GM19397 (cell line): Measurements from ENCODE around the gene TIGAR.
A peak's percentile ranks its signal among the peaks of the same experiment; 100 is the strongest.

Experiments used
- ATAC-seq: cut with Tn5 transposase; IDR thresholded peaks from one replicate; pipeline ENCODE4 v1.9.1; 2021; ENCODE audit warnings: mild to moderate bottlenecking, moderate library complexity; ENCODE audit not compliant: unreplicated experiment

TIGAR gene

DNA sequence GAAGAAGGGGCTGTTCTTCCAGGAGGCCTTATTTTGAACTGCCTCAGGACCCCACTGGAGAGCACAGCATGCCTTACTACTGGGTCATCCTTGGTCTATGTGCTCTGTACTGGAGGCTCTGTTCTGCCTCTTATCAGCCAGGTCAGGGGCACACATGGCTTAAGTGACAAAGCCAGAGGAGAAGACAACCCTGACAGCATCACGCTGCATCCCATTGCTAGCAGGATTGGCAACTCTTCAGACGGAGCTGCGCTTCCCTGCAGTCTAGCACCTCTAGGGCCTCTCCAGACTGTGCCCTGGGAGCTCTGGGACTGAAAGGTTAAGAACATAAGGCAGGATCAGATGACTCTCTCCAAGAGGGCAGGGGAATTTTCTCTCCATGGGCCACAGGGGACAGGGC is 17.3 kb upstream of the TIGAR start:
- no peak for ATAC-seq

- no peak for ATAC-seq
Observed at GRCh38 chr12:4307593-4308333, 13.2 kb upstream of the TIGAR start.

- no peak for ATAC-seq
Observed at GRCh38 chr12:4308334-4308950, 12.6 kb upstream of the TIGAR start.

DNA sequence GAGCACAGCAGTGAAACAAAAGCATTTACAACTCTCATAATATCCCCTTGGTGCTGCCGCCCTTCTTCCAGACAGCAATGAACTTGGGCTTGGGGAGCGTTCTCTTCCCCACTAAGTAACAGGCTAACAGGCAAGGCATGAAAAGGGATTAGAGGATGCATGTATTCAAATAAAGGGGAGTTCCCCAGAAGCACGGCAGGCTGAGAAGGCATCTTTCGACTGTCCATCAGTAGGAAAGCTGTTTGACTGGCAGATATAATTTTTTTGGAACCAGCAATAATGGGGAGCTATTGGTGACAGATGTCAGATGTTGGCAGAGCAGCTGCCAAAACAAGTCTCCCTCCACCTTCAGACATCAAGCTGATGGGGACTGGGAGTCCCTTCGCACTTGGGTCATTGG is 9.2 kb upstream of the TIGAR start:
- ATAC-seq = no peak

GRCh38 chr12:4312251-4312650 is 8.8 kb upstream of the TIGAR start:
- no peak for ATAC-seq

- peak; percentile 44 for ATAC-seq
Observed at GRCh38 chr12:4320497-4320852, 538 bp upstream of the TIGAR start.

DNA sequence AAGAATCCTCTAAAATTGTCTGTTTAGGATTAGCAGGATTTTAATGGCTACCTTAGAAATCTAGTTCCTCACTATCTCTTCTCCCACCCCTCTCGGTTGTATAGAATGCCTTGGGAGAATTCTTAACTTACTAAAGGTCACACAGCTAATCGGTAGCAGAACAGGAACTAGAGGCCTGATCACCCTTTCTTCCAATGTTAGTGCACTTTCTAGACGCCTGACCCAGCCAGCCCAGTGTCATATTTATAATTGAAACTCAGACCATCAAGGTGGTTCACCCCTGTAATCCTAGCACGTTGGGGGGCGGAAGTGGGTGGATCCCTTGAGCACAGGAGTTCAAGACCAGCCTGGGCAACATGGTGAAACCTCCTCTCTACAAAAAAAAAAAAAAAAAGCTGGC is 1.7 kb downstream of the TIGAR start:
- no peak for ATAC-seq

GRCh38 chr12:4323396-4323795 is 2.4 kb downstream of the TIGAR start:
- ATAC-seq = no peak

DNA sequence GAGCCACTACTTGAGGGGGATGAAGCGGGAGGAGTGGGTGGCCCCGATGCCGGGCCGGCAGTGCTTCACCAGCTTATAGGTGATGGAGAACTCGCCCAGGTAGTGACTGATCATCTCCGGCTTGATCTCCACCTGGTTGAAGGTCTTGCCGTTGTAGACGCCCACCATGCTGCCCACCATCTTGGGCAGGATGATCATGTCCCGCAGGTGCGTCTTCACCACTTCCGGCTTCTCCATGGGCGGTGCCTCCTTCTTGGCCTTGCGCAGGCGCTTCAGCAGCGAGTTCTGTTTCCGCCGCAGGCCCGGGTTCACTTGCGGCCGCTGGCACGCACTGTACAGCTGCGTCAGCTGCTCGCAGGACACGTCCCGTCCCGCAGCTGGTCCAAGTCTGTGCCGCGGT is 3.4 kb downstream of the TIGAR start:
- ATAC-seq = no peak

- no peak for ATAC-seq
Observed at GRCh38 chr12:4325966-4326365, 5.0 kb downstream of the TIGAR start.

- ATAC-seq = no peak
Observed at GRCh38 chr12:4327293-4327692, 6.3 kb downstream of the TIGAR start.

GRCh38 chr12:4330203-4330602 is 9.2 kb downstream of the TIGAR start:
- no peak for ATAC-seq

DNA sequence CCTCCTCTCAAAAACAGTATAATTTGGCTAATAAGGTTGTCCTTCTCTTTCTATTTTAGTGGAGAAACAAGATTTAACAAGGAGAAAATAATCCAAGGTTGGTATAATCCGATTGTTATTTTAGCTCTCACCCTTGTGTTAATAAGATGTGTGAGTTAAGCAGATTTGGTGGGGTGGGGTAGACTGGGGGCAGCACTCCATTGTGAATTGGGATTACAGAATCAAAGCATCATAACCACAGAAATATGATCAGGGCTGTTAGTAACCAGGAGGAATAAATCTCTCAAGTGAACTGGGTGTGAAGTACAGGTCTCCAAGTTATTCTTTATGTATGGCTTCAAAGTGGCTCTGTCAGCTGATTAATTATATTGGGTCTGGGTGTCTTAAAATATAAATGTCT is 10.2 kb downstream of the TIGAR start:
- no peak for ATAC-seq

- no peak for ATAC-seq
Observed at GRCh38 chr12:4331842-4332241, 10.8 kb downstream of the TIGAR start.

DNA sequence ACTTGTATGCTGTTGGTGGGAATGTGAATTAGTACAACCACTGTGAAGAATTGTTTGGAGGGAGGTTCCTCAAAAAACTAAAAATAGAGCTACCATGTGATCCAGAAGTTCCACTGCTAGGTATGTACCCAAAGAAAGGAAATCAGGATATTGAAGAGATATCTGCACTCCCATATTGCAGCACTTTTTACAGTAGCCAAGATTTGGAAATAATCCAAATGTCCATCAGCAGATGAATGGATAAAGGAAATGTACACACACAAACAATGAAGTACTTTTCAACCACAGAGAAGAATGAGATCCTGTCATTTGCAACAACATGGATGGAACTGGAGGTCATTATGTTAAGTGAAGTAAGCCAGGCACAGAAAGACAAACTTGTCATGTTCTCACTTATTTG is 25.9 kb downstream of the TIGAR start:
- no peak for ATAC-seq

DNA sequence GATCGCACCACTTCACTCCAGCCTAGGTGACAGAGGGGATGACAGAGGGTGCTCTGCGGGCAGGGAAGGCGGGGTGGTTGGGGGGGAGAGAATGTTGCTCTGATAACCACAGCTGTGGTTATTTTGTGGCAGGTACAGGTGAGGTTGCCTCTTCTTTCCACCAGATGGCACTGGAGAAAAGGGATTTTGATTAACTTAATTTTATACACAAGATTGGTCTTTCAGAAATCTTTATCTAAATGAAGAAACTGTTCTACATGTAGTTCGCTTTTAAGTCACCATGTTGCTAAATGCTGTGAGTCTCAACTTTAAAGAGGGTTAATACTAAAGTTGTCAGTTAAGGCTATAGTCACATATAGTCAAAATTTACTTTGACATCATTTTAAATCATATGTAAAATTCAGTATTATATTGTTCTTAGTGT is 32.8 kb downstream of the TIGAR start:
- ATAC-seq = no peak

- ATAC-seq = no peak
Observed at GRCh38 chr12:4355156-4356040, 34.4 kb downstream of the TIGAR start.

DNA sequence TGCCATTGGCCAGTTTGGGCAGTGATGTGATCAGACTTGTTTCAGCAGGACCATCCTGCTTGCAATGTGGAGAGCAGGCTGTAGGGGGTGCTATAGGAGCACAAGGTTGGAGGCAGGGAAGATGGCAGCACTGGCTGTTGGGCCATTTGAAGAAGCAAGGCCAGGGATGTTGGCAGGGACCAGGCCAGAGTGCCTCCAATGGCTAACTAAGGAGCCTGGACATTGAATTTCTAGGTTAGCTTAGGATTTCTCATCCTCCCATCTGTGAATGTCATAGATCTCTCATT is 35.0 kb downstream of the TIGAR start:
- ATAC-seq = no peak

GRCh38 chr12:4366090-4366489 is 45.1 kb downstream of the TIGAR start:
- ATAC-seq = no peak

DNA sequence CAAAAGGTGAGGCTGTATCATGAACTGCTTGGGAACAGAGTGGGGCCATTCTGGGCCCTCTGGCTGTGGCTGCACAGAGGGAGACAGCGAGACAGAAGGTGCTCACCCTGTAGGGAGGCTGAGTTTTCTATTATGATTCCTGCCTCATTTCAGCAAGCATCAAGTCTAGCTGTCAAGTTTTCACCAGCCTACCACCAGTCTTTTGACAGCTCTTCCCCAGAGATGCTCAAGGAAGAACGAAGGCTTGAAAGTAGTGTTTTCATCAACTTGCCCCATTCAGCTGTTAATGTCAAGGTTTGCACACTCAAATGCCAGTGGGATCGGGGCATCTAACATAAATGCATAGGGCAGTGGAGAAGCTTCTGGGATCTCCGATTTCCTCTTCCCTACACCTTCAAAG is 48.5 kb downstream of the TIGAR start:
- no peak for ATAC-seq

- no peak for ATAC-seq
Observed at GRCh38 chr12:4370265-4370664, 49.3 kb downstream of the TIGAR start.

DNA sequence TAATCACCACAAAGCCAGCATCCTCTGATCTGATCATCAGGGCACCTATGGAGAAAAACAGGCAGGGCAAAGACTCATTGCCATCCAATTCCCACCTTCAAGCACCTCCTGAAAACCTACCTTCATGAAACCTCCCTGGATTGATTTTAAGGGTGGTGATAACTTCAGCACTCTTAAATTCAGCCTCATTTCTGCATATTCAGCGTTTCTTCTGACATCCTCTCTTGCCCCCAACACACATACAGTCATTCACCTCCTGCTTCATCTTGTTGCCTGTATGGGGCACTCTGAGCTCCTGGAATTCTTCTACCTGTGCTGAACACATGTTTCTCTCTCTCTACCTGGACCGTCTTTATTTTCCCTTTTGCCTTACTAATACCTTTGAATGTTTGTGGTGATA is 51.6 kb downstream of the TIGAR start:
- no peak for ATAC-seq
